Activated T-cell treated with anti-CD3 and anti-CD28 coated beads for 4 hours (primary cell): Measurements from ENCODE around the gene TMEM132A.
A peak's percentile ranks its signal among the peaks of the same experiment; 100 is the strongest.

Experiments used
- DNase-seq: peaks from one replicate; pipeline ENCODE4 v3.0.0-alpha.2; 2020

The TMEM132A gene

GRCh38 chr11:60924110-60924905 lies at the start of gene TMEM132A:
Gene TMEM132A (plus strand): TSS chr11:60924460. CDS start chr11:60924634, 174 bp downstream.
- no peak for DNase-seq

GRCh38 chr11:60875366-60876167 lies 48.7 kb upstream of the TMEM132A start:
- no peak for DNase-seq

DNA sequence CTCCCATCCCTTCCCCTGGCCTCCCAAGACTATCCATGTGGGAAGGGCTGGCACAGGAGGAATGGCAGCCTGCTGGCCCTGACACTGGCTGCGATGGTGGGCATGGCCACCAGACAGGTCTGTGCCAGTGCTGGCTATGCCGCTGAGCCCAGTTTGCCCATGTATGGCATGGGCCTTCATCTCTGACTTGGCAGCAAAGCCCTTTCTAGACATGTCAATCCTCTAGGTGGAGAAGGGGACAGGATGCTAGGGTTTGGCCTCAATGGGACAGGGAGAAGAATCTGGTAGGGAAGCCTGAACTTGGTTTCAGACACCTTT lies 48.1 kb upstream of the TMEM132A start:
- DNase-seq = no peak

- DNase-seq = no peak
Measured at GRCh38 chr11:60878245-60879101, 45.8 kb upstream of the TMEM132A start.

GRCh38 chr11:60879104-60879503 lies 45.2 kb upstream of the TMEM132A start:
- no peak for DNase-seq

GRCh38 chr11:60879971-60880588 lies 44.2 kb upstream of the TMEM132A start:
- DNase-seq = no peak

DNA sequence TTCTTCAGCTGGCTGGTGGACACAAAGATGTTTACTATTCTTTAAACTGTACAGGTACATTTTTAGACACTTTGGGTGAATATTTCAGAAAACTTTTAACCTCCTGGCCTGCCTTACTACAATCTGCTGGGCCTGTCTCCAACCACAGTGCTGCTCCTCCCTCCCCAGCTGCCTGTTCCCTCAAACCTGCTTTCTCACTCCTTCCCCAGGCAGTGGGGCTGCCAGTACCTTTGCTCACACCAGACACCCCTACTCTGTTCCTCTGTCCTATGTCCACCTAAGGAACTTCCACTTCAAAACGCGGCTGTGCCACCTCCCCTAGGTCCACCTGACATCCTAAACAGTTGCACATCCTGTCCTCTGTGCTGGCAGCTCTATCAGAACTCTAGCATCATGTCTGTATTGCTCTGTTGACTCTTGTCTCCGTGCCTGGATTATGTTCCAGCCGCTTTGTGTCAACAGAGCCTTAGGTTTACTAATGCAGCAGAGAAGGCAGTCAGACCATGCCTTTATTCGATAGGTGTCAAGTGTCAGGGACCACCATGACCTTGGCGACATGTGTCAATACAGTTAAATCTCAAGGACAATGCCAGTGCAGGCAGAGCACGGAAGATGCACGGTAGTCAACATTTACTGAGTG lies 43.5 kb upstream of the TMEM132A start:
- no peak for DNase-seq

GRCh38 chr11:60887556-60887955 lies 36.7 kb upstream of the TMEM132A start:
- peak; percentile 30 for DNase-seq

GRCh38 chr11:60889869-60890311 lies 34.4 kb upstream of the TMEM132A start:
- no peak for DNase-seq

GRCh38 chr11:60890696-60891095 lies 33.6 kb upstream of the TMEM132A start:
- no peak for DNase-seq

DNA sequence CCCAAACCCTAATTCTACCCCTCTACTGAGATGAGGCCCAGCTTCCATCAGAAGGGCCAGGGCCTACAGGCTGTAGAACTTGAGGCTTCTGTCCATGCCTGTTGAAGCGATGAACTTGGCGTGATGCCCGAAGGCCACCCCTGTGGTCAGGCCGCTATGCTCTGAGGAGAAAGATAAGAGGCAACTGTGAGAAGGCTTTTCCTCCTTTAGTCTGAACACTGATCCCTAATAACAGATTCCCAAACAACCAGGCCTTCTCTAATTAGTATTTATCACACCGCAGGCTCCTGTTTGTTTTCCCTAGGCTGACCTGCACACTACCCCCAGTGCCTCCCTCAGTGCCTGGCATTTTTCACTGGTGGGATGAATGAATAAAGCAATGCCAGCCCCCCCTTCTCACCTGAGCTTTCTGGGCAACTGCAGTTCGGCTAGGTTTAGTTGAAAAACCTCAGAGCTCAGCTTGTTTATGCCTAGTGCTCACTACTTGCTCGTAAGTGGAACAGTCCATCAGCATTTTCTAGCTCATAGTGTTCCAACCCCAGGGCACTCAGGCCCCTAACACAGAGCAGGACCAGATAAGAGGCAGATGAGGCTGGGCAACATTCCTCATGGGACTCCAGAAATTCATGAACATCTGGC lies 33.0 kb upstream of the TMEM132A start:
- no peak for DNase-seq

- no peak for DNase-seq
Measured at GRCh38 chr11:60895687-60896086, 28.6 kb upstream of the TMEM132A start.

GRCh38 chr11:60897496-60897895 lies 26.8 kb upstream of the TMEM132A start:
- DNase-seq = no peak

GRCh38 chr11:60899046-60899936 lies 25.0 kb upstream of the TMEM132A start:
- DNase-seq = no peak

- DNase-seq = no peak
Measured at GRCh38 chr11:60899977-60900376, 24.3 kb upstream of the TMEM132A start.

DNA sequence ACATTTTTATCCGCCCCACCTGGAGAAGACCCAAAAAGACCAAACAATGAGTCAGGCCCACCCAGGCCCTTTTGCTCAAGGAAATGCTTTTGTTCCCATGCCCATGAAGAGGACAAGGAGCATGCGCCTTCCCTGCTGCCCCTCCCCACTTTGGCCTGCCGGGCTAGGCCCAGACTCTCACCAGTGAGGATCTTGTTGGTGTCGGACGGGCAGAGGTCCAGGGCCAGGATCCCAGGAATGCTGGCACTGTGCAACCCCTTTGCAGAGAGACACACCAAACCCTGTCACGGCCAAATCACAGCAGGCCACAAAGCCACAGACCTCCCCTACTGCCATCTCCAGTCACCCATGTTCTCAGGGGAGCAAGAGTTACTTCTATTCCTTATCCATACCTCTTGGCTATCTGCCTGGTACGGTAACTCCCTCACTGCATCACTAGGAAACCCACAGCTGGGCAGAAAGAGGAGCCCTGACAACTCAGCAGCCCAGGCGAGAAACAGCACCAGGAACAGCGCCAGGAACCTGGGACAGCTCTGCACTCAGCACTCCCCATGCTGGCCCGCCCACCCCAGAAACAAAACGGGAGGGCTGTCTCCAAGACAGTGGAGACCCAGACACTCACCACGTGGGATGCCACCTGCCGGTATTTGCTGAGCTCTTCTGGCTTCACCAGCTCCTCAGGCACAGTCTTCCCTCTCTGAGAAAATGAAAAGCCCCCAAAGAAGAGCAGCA lies 23.4 kb upstream of the TMEM132A start:
- no peak for DNase-seq

GRCh38 chr11:60902625-60903024 lies 21.6 kb upstream of the TMEM132A start:
- DNase-seq = no peak

DNA sequence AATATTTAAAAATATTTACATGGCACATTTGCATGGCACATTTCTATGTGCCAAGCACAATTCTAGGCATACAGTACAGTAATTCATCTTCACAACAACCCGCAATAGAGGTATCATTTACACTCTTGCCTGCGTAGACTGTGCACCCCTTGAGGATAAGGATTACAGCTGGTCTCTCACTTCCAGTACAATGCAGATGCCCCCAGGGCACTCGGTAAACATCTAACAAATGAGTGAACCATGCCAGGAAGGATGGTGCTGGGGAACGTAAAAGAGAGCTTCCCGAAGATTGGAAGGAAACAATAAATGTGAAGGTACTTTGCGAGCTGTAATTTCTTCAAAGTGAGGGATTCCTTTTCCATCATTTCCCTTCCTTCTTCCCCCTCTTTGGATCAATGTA lies 19.2 kb upstream of the TMEM132A start:
- DNase-seq = no peak

DNA sequence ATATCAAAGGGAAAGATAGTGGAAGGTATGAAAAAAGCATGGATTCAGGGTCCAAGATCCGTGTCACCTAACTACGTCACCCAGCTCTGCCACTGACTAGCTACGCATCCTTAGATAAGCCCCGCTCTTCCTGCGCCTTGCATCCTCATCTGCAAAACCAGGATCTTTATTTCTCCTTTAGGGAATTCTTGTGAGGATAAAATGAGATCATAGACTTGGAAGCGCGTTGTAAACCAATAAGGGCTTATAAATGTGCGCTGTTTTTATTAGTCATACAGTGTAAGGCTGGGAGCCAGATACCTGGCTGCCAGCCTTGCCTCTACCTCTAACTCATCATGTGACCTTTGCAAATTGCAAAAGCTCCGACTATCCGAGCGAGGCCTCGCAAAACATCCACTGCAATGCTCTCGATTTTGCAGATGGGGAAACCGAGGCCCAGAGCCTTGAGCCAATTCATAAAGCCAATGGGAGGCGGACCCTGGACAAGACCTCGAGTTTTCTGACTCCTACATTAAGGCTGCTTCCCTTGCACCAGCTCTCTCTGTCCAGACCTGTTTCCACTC lies 18.6 kb upstream of the TMEM132A start:
- no peak for DNase-seq
